ENCODE data around the gene KRTAP5-1.
A peak's percentile ranks its signal among the peaks of the same experiment; 100 is the strongest.
"Not testable (repeated sequence)": the region's sequence is repeated elsewhere in the genome, so short reads cannot be mapped to it uniquely, and the experiment has no call there.

Gene KRTAP5-1

GRCh38 chr11:1592628-1593027 lies 7.5 kb upstream of the KRTAP5-1 start:
- TF ChIP-seq Cebpa-rat (IDR thresholded peaks at IDR 0.05) = no peak
- Histone ChIP-seq H3K4me1 (peaks cover 31 to 52% (median 42%) of the 10 kb centered on the region in 10 experiments), H3K27me3 (0 out of 22 replicates have a peak, but pooled peaks cover 0 to 4% (median 0%) of the 10 kb centered on the region in 11 experiments), H3K27ac (peak overlapping the region in 4 of 11 experiments; percentile 21 to 97 (median 62); a peak in 2 of 22 replicates), H4K20me1 (no peaks in the 10 kb centered on the region), H3K4me2 (0 out of 22 replicates have a peak overlapping the region, but pooled peaks of 1 of the 11 experiments have one; percentile 10), H3K9ac (no peak overlapping the region), H3K4me3 (no peak overlapping the region), H3K36me3 (peaks cover 0 to 6% (median 0%) of the 10 kb centered on the region in 11 experiments; a peak in 3 of 22 replicates), H3K9me3 (replicated peaks in 1 of 11) (peaks cover 0 to 31% (median 20%) of the 10 kb centered on the region in 11 experiments; a peak in 17 of 22 replicates)

GRCh38 chr11:1589996-1590395 lies 4.9 kb upstream of the KRTAP5-1 start:
- Histone ChIP-seq H3K4me3 (peak overlapping the region in 6 of 10 experiments; percentile 27 to 60 (median 40); a peak in 10 of 20 replicates), H3K27ac (peak overlapping the region; percentile 77 to 99 (median 96)), H3K4me2 (peak overlapping the region; percentile 43 to 94 (median 80)), H3K27me3 (no peaks in the 10 kb centered on the region), H3K9me3 (replicated peaks in 1 of 11) (peaks cover 0 to 37% (median 21%) of the 10 kb centered on the region in 11 experiments; a peak in 17 of 22 replicates), H3K4me1 (peaks cover 51 to 63% (median 57%) of the 10 kb centered on the region in 10 experiments), H4K20me1 (no peaks in the 10 kb centered on the region), H3K9ac (peak overlapping the region in 10 of 11 experiments; percentile 36 to 86 (median 81); a peak in 20 of 22 replicates), H3K36me3 (peaks cover 0 to 6% (median 0%) of the 10 kb centered on the region in 11 experiments; a peak in 3 of 22 replicates)
- TF ChIP-seq Cebpa-rat (IDR thresholded peaks at IDR 0.05) = no peak

GRCh38 chr11:1589191-1589963 lies 4.3 kb upstream of the KRTAP5-1 start:
- Histone ChIP-seq H3K9me3 (replicated peaks in 1 of 11) (peaks cover 0 to 37% (median 21%) of the 10 kb centered on the region in 11 experiments; a peak in 17 of 22 replicates), H3K4me3 (peak overlapping the region in 6 of 10 experiments; percentile 27 to 60 (median 40); a peak in 11 of 20 replicates), H3K27ac (peak overlapping the region; percentile 77 to 99 (median 96)), H3K9ac (peak overlapping the region; percentile 74 to 86 (median 81); a peak in 21 of 22 replicates), H3K4me1 (peaks cover 57 to 68% (median 63%) of the 10 kb centered on the region in 10 experiments), H3K4me2 (peak overlapping the region; percentile 78 to 94 (median 85))
- TF ChIP-seq Cebpa-rat (IDR thresholded peaks at IDR 0.05) = peak; percentile 87 to 99 (median 99)
- H3K36me3 ChIP-seq, H3K27me3 ChIP-seq, H4K20me1 ChIP-seq: not testable (repeated sequence)

GRCh38 chr11:1586699-1587098 lies 1.6 kb upstream of the KRTAP5-1 start:
- Histone ChIP-seq H4K20me1 (no peaks in the 10 kb centered on the region), H3K9me3 (replicated peaks in 1 of 11) (peaks cover 5 to 46% (median 29%) of the 10 kb centered on the region in 11 experiments; a peak in 21 of 22 replicates), H3K36me3 (peaks cover 0 to 6% (median 0%) of the 10 kb centered on the region in 11 experiments; a peak in 3 of 22 replicates), H3K9ac (peak overlapping the region in 9 of 11 experiments; percentile 74 to 86 (median 81); a peak in 15 of 22 replicates), H3K4me3 (peak overlapping the region in 3 of 10 experiments; percentile 5 to 19 (median 12); a peak in 1 of 20 replicates), H3K27ac (peak overlapping the region in 10 of 11 experiments; percentile 91 to 99 (median 96); a peak in 20 of 22 replicates), H3K4me2 (peak overlapping the region; percentile 78 to 94 (median 85)), H3K4me1 (peaks cover 68 to 78% (median 72%) of the 10 kb centered on the region in 10 experiments), H3K27me3 (peaks cover 0 to 27% (median 21%) of the 10 kb centered on the region in 11 experiments; a peak in 18 of 22 replicates)
- TF ChIP-seq Cebpa-rat (IDR thresholded peaks at IDR 0.05) = peak in 4 of 11 experiments; percentile 67 to 94 (median 84); a peak in 8 of 22 replicates

GRCh38 chr11:1582909-1583308 lies 2.2 kb downstream of the KRTAP5-1 start:
- Histone ChIP-seq H3K9me3 (replicated peaks in 1 of 11) (peaks cover 27 to 55% (median 47%) of the 10 kb centered on the region in 11 experiments), H3K4me1 (peaks cover 44 to 55% (median 46%) of the 10 kb centered on the region in 10 experiments), H3K27me3 (peaks cover 0 to 49% (median 41%) of the 10 kb centered on the region in 11 experiments; a peak in 18 of 22 replicates)
- not testable (repeated sequence) for H3K9ac ChIP-seq, H3K27ac ChIP-seq, H3K4me2 ChIP-seq, H3K36me3 ChIP-seq, H3K4me3 ChIP-seq, H4K20me1 ChIP-seq

GRCh38 chr11:1581976-1582375 lies 3.1 kb downstream of the KRTAP5-1 start:
- Histone ChIP-seq H3K4me3 (0 out of 20 replicates have a peak overlapping the region, but pooled peaks of 1 of the 10 experiments have one; percentile 14), H3K9me3 (replicated peaks in 1 of 11) (peaks cover 31 to 55% (median 51%) of the 10 kb centered on the region in 11 experiments), H3K4me1 (peaks cover 34 to 46% (median 36%) of the 10 kb centered on the region in 10 experiments), H3K27me3 (peaks cover 0 to 50% (median 45%) of the 10 kb centered on the region in 11 experiments; a peak in 18 of 22 replicates), H3K9ac (no peak overlapping the region), H4K20me1 (no peaks in the 10 kb centered on the region), H3K36me3 (no peaks in the 10 kb centered on the region; a peak in 2 of 22 replicates), H3K4me2 (no peak overlapping the region), H3K27ac (no peak overlapping the region)
- TF ChIP-seq Cebpa-rat (IDR thresholded peaks at IDR 0.05) = no peak

- Histone ChIP-seq H3K9ac (no peak overlapping the region), H4K20me1 (peaks cover 0 to 15% (median 14%) of the 10 kb centered on the region in 11 experiments; a peak in 14 of 22 replicates), H3K27me3 (peaks cover 33 to 82% (median 75%) of the 10 kb centered on the region in 11 experiments), H3K4me1 (peaks cover 14 to 33% (median 22%) of the 10 kb centered on the region in 10 experiments; a peak in 19 of 20 replicates), H3K27ac (no peak overlapping the region), H3K4me2 (no peak overlapping the region; a peak in 1 of 22 replicates), H3K4me3 (no peak overlapping the region), H3K36me3 (no peaks in the 10 kb centered on the region; a peak in 2 of 22 replicates), H3K9me3 (replicated peaks in 1 of 11) (peaks cover 27 to 45% (median 43%) of the 10 kb centered on the region in 11 experiments)
- no peak for TF ChIP-seq Cebpa-rat (IDR thresholded peaks at IDR 0.05)
These were observed 8.3 kb downstream of the KRTAP5-1 start for GRCh38 chr11:1576825-1577224.

GRCh38 chr11:1575756-1576155 lies 9.3 kb downstream of the KRTAP5-1 start:
- H3K27ac ChIP-seq, H3K4me2 ChIP-seq, H3K9ac ChIP-seq, H3K36me3 ChIP-seq, H3K4me3 ChIP-seq: not testable (repeated sequence)
- Histone ChIP-seq H4K20me1 (peaks cover 0 to 23% (median 15%) of the 10 kb centered on the region in 11 experiments; a peak in 16 of 22 replicates), H3K27me3 (peaks cover 41 to 88% (median 80%) of the 10 kb centered on the region in 11 experiments), H3K9me3 (replicated peaks in 1 of 11) (peaks cover 20 to 34% (median 33%) of the 10 kb centered on the region in 11 experiments), H3K4me1 (peaks cover 21 to 41% (median 31%) of the 10 kb centered on the region in 10 experiments; a peak in 19 of 20 replicates)
